HG03139 (cell line): ENCODE measurements around the gene MOXD1.
"Not testable (repeated sequence)": the region's sequence is repeated elsewhere in the genome, so short reads cannot be mapped to it uniquely, and the experiment has no call there.

Experiments used
- ATAC-seq: cut with Tn5 transposase; IDR thresholded peaks from one replicate; pipeline ENCODE4 v1.9.1; 2021; ENCODE audit not compliant: unreplicated experiment

The MOXD1 gene

DNA sequence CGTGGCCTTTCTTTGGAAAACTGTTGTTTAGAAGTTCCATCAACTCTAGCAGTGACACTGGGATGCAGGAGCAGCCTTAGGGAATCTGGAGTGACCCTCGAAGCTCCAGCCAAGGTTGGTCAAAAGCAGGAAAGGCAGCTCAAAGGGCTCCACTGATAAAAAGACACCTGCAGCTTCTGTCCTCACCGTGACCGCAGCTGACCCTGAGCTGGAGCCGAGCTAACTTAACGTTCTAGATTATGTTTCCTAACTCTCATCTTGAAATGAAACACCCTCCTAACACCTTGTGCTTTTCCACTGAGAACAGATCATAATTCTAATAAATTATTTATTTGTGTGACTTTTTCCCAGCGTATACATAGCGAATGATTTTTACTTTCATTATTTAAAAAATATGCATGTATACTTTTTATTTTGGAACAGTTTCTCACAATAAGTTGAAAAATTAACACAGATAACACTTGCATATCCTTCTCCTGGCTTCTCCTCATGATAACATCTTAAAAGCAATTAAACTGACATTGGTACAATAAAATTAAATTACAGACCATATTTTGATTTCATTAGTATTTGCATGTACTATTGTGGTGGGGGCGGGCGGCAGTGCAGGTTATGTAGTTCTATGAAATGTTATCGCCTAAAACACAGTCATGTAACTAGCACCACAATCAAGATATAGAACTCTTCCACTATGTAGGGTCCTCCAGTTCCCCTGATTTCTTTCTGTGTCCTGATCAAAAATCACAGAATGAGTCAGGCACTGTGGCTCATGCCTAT is 116.1 kb downstream of the MOXD1 start:
- ATAC-seq: no peak

GRCh38 chr6:132282696-132283095 is 118.6 kb downstream of the MOXD1 start:
- no peak for ATAC-seq

DNA sequence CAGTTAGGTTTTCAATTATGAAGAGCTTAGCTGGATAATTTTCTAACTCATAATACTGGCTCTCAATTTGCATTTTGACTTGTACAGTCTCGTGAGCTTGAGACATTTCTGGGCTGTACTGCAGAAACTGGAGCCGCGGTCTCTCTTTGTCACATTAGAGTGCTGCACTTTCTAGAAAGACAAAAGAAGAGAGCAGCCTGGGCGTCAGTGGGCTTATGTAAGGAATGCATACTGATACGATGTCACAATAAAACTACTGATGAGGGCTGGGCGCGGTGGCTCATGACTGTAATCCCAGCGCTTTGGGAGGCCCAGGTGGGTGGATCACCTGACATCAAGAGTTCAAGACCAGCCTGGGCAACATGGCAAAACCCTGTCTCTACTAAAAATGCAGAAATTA is 120.8 kb downstream of the MOXD1 start:
- no peak for ATAC-seq

GRCh38 chr6:132279592-132280139 is 121.6 kb downstream of the MOXD1 start:
- peak; percentile 90 for ATAC-seq

GRCh38 chr6:132275066-132275970 is 126.0 kb downstream of the MOXD1 start:
- no peak for ATAC-seq

- no peak for ATAC-seq
Observed at GRCh38 chr6:132272776-132273175, 128.5 kb downstream of the MOXD1 start.

- ATAC-seq: no peak
Observed at GRCh38 chr6:132270726-132271402, 130.4 kb downstream of the MOXD1 start.

DNA sequence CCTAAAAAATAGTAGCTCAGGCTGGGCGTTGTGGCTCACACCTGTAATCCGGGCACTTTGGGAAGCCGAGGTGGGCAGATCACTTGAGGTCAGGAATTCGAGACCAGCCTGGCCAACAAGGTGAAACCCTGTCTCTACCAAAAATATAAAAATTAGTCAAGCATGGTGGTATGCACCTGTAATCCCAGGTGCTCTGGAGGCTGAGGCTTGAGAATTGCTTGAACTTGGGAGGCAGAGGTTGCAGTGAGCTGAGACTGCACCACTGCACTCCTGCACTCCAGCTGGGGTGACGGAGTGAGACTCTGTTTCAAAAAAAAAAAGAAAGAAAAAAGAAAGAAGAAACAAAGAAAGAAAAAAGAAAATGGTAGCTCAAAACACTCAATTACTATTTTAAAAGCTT is 132.6 kb downstream of the MOXD1 start:
- not testable (repeated sequence) for ATAC-seq

- ATAC-seq: no peak
Observed at GRCh38 chr6:132268209-132268608, 133.1 kb downstream of the MOXD1 start.

DNA sequence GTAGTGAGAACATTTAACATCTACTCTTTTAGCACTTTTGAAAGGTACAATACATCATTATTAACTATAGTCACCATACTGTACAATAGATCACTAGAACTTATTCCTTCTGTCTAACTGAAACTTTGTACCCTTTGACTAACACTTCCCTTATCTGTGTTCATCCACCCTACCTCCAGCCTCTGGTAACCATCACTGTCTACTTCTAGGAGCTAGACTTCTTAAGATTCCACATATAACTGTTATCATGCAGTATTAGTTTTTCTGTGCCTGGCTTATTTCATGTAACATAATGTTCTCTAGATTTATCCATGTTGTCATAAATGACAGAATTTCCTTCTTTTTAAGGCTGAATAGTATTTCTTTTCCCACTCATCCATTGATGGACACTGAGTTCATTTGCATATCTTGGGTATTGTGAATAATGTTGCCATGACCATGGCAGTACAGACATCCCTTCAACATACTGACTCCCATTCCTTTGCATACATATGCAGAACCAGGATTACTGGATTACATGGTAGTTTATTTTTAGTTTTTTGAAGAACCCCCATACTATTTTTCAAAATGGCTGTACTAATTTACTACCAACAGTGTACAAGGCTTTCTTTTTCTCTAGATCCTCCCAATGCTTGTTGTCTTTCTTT is 135.7 kb downstream of the MOXD1 start:
- ATAC-seq: no peak

DNA sequence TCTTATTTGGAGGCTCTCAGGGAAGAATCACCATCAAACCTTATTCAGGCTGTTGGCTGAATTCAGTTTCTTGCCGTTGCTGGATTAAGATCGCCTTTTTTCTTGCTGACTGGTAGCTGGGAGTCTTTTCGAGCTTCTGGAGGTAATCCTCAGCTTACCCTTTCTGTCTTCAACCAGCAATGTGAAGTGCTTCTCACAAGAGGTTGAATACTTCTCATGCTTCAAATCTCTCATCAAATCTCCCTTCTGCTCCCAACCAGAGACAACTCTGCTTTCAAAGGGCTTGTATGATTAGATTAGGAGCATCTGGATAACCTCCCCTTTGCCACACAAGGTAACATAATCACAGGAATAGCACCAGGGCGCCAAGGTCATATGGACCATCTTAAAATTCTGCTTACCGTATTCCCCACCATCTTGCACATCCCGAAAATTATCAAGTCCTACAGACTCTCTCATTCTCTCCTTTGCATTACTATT is 137.2 kb downstream of the MOXD1 start:
- no peak for ATAC-seq

DNA sequence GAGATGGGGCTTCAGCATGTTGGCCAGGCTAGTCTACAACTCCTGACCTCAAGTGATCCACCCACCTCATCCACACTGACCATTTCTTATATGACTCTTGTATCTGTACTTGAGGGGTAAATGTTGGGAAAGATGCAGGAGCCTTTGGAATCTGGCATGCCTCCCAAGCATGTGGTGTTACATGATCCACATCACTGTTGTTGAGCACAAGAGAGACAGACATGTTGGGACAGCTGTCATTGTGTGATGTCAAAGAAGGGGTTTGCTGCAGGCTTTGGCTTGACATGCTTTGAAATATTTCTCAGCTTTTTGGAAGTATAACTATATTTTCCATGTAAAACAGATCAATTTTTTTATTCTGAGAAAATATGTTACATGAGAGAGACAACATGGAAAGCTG is 139.9 kb downstream of the MOXD1 start:
- ATAC-seq: no peak

GRCh38 chr6:132259070-132259469 is 142.2 kb downstream of the MOXD1 start:
- no peak for ATAC-seq

DNA sequence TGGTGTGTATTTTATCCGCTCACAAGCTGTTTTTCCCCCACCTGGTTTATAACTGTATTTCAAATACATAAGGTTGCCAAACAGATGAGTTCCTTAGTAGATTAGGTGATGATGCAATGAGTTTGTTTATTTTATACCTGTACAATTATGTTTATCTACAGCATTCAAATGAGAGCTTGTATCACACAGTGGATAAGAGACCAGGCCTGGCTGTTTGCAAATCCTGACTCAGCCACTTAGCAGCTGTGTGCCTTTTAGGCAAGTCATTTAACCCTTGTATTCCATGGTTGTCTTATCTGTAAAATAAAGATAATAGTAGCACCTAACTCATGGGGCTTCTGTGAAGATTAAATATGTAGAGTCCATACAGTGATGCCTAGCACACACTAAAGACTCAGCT is 143.7 kb downstream of the MOXD1 start:
- ATAC-seq: no peak

GRCh38 chr6:132256457-132256856 is 144.8 kb downstream of the MOXD1 start:
- ATAC-seq: no peak

- no peak for ATAC-seq
Observed at GRCh38 chr6:132253906-132254305, 147.4 kb downstream of the MOXD1 start.

DNA sequence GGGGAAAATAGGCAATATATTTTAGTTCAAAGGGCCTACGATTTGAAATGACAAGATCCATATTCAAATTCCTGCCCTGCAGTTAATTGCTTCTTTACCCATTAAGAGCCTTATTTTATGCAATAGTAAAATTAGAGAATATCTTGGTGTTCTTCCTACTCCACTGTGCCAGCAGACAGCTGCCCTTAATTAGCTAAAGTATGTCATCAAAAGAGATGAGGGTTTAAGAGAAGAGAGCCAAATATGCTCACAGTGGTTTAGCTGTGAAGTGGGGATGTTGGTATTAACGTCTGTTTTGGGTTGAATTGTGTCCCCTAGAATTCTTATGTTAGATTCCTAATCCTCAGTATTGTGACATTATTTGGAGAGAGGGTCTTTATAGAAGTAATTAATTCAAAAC is 148.1 kb downstream of the MOXD1 start:
- no peak for ATAC-seq

GRCh38 chr6:132252113-132252512 is 149.2 kb downstream of the MOXD1 start:
- ATAC-seq: no peak

DNA sequence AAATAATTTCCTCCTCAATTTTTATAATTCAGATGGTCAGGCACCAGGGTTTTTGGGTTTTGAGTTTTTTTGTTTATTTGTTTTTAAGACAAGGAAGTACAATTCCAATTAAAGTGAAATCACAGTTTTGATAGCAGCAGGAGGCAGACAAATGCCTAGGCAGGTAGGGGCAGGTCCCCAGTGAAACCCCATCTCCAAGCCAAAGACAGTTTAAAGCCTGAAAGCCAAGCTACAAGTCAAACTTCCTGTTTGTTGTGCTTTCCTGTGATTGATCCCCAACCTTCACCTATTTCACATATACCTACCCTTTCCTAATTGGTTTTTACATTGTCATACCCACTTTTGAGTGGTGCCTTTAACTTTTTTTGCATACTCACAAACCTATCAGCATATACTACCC is 149.6 kb downstream of the MOXD1 start:
- no peak for ATAC-seq

DNA sequence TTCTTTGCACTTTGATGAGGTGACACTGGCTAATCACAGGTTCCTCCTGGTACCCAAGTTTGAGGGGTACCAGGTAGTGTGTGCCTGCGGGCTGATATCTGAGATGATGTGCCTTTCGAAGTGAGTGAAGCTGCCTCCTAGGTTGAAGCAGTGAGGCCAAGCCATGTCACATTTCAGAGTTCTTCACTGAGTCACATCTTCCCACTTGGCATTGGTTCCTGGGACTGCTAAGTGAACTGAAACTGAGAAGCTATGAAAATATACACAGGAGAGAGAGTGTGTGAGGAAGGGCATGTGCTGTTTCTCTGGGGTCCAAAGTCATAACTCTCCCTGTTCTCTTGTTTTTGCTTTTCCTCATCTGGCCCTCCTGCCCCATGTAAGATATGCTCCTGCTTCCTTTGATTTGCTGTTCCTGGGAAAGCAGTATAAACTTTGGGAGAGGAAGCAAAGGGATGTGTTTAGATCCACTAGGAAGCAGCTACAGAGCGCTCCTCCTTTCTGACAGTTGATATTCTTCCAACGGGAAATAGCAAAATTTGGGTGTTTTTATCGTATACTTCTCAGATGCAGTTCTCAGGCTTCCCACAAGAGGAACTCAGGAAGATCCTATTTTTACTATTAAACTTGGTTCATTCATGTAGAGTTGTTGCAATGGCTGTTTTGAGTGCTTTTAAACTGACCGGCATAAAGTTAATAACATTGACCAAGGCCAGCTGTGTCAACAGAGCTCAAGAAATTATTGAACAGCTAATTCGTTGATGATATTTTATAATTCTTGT is 153.7 kb downstream of the MOXD1 start:
- ATAC-seq: no peak
